Activated T-helper 1 cell treated with Interleukin-2 at 50 U/mL for 16 hours (primary cell): ENCODE data around the gene PGS1.
A peak's percentile ranks its signal among the peaks of the same experiment; 100 is the strongest.

Experiments used
- DNase-seq: peaks from one replicate; pipeline ENCODE4 v3.0.0-alpha.2; 2020; ENCODE audit warnings: low read depth

Gene PGS1

GRCh38 chr17:78347453-78347852 is 31.0 kb upstream of the PGS1 start:
- DNase-seq = no peak

DNA sequence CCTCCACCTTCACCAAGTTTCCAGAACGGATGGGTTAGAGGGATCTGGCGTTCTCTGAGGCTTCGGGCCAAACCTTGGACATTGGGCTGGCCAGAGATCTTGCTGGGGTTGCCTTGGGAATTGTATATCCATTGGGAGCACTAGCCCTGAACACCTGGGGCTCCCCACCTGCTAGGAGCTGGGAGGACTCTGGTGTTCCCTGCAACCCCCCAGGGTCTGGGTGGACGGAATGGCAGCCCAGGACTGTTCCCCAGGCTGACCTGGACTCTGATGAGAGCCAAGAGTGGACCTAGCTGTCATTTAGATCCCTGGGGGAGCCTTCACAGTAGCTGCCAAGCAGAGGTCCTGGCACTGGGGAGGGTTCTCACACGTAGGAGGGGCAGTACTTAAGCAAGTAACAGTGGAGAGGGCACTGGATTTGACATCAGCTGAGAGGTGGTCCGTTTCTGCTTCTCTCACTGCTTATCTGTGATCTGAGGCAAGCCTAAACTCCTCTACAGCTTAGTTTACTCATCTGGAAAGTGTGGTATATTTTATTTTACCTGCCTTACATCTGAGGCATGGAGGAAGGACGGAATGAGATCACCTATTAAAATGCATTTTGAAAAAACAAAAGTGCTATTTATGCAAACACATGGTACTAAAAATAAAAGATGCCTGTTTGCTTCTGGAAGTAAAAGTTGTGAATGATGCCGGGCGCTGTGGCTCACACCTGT is 30.2 kb upstream of the PGS1 start:
- DNase-seq = no peak

DNA sequence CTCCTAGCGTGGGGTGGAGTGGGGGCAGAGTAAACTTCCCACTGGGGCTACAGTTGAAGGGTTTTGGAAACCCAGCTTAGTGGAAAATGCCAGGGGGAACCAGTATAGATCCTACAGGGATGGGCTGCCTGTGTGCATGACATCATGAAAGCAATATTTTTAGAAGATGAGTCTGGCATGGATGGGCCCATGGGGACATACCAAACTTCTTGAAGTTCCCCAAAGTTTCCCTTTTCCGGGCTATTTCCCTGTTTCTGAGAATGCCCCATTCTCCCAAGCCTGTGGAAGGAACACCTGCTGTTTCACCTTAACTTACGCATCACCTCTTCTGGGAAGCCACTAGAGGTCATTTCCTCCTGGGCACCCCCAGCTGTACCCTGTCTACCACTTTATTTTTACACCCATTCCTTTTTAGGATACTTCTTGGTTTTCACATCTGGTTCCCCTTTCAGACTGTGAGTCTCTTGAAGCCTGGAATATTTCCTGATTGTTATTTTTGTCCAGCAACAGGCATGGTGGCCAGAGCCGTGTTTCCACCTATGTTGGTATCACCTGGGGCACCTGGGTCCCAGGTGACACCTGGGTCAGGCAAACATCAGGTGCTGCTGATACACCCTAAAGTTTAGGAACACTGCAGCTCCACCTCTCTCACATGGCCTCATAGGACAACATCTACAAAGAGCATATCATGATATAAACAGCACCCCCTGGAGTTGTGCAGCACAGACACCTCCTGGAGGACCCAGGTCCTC is 28.4 kb upstream of the PGS1 start:
- no peak for DNase-seq

DNA sequence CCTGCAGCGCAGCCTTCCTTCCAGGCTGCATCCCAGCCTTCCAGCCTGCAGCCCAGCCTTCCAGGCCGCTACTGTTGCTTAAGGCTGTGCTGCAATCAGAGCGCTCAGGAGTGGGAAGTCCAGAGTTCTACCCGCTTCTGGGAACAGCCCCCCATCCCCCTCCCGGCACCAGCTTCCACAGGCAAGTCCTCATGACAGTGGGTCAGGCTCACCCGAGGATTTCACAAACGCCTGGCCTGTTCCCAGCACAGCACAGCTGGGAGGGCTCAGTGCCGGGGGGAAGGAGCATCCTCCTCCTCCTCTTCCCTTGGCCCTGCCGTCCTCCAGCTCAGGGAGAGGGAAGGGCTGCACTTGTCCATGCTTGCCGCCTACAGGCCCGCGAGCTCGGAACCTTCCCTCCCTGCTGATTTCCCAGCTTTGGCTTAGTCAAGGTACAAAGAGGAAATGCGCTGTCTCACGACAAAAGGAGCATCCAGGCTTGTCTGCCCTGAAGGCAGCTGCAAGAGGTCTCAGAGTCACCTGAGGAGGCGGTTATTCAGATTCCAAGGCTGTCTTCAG is 26.9 kb upstream of the PGS1 start:
- no peak for DNase-seq

DNA sequence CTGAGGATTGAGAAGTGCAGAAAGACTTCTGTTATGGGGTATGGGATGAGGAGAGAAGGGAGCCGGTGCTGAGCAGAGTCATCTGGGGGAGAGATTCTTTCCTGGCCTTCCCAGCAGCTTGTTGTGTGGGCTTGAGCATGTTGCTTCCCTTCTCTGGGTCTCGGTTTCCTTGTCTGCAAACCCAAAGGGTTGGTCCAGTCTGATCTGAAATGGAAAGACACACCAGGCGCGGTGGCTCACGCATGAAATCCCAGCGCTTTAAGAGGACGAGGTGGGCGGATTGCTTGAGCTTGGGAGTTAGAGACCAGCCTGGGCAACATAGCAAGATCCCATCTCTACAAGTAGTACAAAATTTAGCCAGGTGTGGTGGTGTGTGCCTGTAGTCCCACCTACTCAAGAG is 24.6 kb upstream of the PGS1 start:
- DNase-seq = no peak

- DNase-seq = no peak
Measured at GRCh38 chr17:78355045-78355641, 23.3 kb upstream of the PGS1 start.

DNA sequence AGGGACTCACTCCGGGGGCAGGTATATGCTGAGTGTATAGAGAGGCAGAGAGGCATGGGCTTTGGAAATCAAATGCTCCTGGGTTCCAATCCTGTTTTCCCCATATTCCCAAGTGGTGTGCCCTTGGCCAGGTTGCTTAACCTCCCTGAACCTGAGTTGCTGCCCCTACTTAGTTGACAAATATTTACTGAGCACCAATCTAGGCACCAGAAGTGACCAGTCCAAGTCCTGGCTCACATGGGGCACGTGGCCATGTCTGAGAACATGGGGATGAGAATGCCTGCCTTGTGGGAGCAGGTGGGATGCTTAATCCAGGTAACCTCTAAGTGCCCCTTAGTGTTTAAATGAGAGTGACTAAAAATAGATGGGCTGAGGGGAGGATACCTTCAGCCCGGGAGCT is 22.7 kb upstream of the PGS1 start:
- DNase-seq = no peak

DNA sequence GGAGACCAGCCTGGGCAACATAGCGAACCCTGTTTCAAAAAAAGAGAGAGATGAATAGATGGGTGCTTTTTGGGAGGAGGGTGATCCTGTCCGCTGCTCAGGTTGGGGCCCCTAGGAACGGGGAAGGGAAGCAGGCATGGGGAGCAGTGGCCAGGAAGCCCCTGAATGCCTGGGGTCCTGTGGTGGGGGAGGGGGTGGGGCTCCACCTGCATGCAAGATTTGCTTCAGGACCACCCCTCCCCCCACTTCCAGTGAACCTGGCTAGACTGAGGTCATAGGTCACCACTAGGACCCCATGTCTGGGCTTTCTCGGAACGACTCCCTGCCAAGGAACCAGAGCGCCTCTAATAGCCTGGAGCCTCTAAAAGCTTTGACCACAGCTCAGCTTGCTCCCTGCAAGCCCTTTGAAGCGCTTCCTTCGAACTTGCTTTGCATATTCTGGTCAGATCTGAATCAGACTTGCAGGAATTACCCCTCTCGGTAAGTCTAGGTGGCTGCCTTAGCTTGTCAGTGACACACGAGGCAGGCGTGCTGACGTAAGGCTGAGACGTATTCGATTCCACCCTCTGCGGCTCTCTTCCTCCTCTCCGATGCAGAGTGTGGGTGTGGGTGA is 22.2 kb upstream of the PGS1 start:
- DNase-seq = peak; percentile 79

- DNase-seq = no peak
Measured at GRCh38 chr17:78357177-78357586, 21.3 kb upstream of the PGS1 start.

GRCh38 chr17:78357672-78358537 is 20.5 kb upstream of the PGS1 start:
- DNase-seq = no peak

DNA sequence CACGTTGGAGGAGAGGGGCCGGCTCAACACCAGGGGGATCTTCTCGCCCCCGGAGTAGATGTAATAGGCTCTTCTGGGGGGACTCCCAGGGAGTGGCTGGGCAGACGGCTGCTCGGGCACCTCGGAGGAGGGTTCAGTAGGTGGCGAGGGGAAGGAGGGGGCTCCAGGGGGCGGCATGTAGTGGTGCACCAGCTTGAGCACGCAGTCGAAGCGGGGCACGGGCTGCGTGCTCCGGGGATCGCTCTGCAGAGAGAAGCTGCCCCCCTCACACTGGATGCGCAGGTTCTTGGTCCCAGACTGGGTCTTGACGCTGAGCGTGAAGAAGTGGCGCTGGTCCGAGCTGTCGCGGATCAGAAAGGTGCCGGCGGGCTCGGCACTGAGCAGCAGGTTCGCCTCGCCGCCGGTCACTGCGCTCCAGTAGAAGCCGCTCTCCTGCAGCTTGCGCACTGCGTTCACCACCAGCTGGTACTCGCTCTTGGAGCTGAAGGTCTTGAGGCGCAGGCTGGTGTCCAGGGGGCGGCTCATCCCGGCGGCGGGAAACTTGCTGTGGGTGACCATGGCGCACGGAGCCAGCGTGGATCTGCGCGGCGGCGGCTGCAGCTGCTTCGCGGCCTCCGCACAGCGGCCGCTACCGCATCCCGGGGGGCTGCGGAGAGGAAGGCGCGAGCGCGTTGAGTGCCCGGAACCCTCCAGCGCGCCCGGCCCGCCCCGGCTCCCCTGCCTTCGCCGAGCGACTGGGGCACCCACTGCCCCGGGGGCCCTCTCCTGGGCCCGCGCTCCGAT is 19.7 kb upstream of the PGS1 start:
- no peak for DNase-seq

DNA sequence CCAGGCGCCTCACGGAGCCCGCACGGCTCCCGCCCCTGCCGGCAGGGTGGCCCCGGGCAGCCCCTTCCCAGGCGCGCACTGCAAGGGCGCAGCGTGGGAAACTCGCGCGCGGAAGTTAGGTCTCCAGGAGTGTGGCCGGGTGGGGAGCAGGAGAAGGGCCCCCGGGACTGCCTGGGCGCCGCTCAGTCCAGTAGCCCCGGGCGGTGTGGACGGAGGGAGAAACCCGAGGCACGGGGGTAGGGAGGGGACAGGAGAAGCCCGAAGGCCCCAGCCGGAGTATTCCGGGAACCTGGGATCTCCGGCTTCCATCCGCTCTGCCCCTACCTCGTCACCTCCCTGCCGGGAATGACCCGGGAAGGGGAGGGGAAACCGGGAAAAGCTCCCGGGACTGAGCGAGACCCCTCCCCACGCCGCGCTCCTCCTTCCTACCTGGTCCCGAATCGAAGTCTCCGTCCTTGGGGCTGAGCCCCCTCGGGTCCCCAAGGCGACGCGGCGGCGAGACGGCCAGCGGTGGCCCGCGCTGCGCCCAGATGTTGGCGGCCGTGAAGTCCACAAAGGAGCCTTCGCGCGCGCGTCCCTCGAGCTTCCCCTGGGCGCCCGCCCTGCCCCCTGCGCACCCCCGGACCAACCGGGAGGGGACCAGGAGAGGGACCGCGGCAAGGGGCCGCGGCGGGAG is 19.0 kb upstream of the PGS1 start:
- no peak for DNase-seq

DNA sequence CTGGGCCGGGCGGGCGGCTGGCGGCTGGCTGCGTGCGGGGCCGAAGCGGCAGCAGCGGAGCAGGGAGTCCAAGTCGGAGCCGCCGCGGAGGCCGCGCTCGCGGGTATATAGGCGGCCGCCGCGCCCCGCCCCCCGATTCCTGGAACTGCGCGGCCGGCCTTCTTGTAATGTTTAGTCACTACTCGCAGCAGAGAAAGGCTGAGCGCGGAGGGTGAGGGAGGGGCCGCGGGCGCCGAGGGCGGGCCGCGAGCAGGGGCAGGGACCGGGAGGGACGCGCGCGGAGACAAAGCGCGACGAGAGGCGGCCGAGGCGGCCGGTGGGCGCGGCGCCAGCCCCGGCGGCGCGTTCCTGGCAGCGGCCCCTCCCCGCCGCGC is 18.5 kb upstream of the PGS1 start, which contains the start of gene SOCS3:
Gene SOCS3, minus strand, starts transcription at position 81 of the 374 bp plus-strand sequence. CDS start 982 bp downstream, outside the sequence.
- peak; percentile 97 for DNase-seq

GRCh38 chr17:78360371-78361224 is 17.9 kb upstream of the PGS1 start:
- DNase-seq = peak; percentile 82

- no peak for DNase-seq
Measured at GRCh38 chr17:78361225-78361701, 17.2 kb upstream of the PGS1 start.

DNA sequence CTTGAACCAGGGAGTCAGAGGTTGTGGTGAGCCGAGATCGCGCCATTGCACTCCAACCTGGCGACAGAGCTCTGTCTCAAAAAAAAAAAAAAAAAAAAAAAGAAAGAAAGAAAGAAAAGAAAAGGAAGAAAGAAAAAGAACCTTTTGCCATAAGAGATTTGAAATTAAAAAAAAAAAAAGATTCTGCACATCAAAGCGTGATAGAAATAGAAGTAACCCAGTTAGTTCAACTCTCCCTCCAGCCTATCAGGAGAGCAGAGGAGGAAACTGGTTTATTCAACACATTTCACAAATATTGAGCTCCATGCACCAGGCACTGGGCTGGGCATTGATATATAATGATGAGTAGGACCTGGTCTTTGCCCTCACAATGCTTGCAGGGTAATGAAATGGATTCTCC is 16.2 kb upstream of the PGS1 start:
- no peak for DNase-seq

DNA sequence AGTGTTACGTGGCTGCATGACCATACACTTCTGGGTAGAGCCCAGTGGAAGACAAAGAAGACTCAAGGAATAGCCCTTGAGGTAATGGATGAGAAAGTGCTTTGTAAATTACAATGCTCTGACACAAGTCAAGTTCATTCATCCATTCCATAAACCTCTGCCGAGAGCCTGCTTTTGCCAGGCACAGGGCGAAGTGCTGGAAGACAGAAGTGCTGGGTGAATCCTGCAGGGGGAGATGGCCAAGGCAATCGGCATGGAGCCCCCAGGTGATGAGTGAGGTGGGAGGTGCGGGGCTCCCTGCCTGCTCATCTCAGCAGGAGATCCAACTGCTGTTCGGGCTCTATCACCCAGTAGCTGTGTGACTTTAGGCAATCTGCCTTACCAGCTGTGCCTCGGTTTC is 15.8 kb upstream of the PGS1 start:
- no peak for DNase-seq

DNA sequence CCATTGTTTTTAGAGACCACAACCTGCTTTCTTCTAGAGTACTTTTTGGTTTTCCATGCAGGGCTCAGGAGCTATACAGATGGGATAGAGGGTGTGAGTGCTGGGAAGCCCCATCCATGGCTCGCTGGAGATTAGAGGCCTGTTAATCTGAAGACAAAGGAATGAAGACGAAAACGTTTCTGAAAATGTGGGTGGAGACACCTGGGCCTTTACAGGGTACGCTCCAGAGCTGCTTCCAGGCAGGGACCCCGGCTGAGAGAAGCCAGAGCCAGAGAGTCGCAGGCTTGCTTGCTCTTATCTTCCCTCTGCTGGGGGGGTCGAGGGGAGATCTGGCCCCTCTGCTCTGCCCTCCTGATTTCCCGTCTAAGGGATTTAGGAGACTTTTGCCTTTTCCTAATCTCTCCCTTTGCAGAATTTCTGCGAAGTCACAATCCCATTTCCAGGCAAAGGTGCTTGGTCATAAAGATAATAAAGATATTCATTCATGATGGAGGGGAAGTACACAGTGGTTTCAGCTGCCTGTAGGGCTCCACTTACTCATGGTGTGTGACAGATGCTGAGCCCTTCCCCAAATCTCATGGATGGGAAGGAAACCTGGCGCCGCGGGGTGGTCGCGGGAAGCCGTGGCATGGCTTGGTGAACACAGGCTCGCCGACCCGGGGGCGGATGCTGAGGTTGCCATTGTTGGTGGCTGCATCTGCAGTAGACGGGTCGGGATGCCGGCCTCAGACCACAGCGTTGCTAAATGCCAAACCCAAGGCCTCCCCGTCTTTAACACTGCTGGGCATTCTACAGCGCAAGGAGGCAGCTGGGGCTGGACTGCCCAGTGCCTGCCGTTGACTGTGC is 13.8 kb upstream of the PGS1 start:
- no peak for DNase-seq
